Activated naive CD4-positive, alpha-beta T cell treated with anti-CD3 and anti-CD28 coated beads, Interleukin-2, amount 50 U/mL, for 24 hours (primary cell): ENCODE measurements around the gene PNPLA5.
"Not testable (repeated sequence)": the region's sequence is repeated elsewhere in the genome, so short reads cannot be mapped to it uniquely, and the experiment has no call there.

Source experiments
- H3K27ac Mint-ChIP-seq: one replicate; pipeline ENCODE4 v1.8.0; 2021; ENCODE audit warnings: mild to moderate bottlenecking, mixed read lengths
- H3K27me3 Mint-ChIP-seq: one replicate; pipeline ENCODE4 v1.8.0; 2021; ENCODE audit warnings: mixed read lengths
- H3K36me3 Mint-ChIP-seq: one replicate; pipeline ENCODE4 v1.8.0; 2021; ENCODE audit warnings: mixed read lengths
- H3K4me1 Mint-ChIP-seq: one replicate; pipeline ENCODE4 v1.8.0; 2021; ENCODE audit warnings: mixed read lengths
- H3K4me3 Mint-ChIP-seq: one replicate; pipeline ENCODE4 v1.8.0; 2021; ENCODE audit warnings: mild to moderate bottlenecking, mixed read lengths
- H3K9me3 Mint-ChIP-seq: one replicate; pipeline ENCODE4 v1.8.0; 2021; ENCODE audit warnings: mixed read lengths

The PNPLA5 gene

DNA sequence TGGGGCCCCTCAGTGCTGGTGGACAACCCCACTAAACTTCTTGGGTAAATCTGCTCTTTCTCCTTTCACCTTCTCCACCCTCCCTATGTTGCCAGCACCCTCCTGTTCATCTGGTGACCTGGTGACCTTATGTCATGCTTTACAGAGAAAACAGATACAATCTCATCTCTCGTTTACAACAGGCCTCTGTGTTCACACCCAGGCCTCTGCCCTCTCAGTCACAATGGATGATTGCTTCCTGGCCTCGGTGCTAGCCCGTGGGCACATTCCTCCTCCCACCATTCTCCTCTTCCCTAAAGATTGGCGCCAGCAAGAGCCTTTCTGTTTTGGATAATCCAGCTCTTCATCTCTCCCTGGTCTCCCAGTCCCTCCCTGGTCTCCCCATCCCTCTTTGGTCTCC is 19.5 kb upstream of the PNPLA5 start:
- H3K4me1 Mint-ChIP-seq = no peaks in the 10 kb centered on the region
- H3K9me3 Mint-ChIP-seq = no peaks in the 10 kb centered on the region
- H3K4me3 Mint-ChIP-seq = no peak overlapping the region
- no peak overlapping the region for H3K27ac Mint-ChIP-seq
- no peaks in the 10 kb centered on the region for H3K36me3 Mint-ChIP-seq
- peaks cover 1% of the 10 kb centered on the region for H3K27me3 Mint-ChIP-seq

DNA sequence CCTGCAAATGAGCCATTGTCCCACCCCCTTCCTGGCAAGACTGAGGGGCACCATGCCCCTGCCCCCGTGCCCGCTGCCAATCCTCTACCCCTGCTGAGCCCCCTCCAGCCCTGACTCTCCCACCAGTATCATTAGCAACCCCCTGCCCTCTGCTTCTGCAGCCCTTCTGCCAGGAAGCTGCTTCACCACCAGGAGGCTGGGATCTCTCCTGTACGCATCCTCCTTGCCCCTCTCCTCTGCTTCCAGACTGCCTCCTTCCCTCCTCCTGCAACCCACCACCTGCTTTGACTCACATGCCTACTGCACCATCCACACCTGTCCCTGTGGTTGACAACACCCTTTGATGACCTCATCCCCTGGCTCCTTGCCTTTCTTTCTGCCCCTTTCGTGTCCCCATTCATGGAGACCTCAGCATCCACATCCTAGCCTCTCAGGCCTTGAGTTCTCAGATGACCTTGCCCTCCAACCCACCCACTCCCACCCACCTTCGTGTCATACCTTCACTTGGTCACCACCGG is 18.4 kb upstream of the PNPLA5 start:
- Mint-ChIP-seq H3K4me1 (no peaks in the 10 kb centered on the region), H3K9me3 (no peaks in the 10 kb centered on the region), H3K4me3 (no peak overlapping the region), H3K27me3 (peaks cover 1% of the 10 kb centered on the region), H3K27ac (no peak overlapping the region), H3K36me3 (no peaks in the 10 kb centered on the region)

DNA sequence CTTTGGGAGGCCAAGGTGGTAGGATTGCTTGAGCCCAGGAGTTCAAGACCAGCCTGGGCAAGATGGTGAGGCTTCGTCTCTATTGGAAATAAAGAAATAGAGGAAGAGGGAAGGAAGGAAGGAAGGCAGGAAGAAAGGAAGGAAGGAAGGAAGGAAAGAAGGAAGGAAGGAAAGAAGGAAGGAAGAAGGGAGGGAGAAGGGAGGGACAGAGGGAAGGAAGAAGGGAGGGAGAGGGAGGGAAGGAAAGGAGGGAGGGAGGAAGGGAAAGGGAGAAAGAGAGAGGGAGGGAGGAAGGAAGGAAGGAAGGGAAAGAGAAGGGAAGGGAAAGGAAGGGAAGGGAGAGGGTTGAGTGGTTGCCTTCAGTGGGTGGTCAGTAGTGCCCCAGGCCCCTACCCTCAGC is 17.9 kb upstream of the PNPLA5 start:
- Mint-ChIP-seq H3K27me3 (peaks cover 1% of the 10 kb centered on the region), H3K4me1 (no peaks in the 10 kb centered on the region), H3K36me3 (no peaks in the 10 kb centered on the region), H3K9me3 (no peaks in the 10 kb centered on the region), H3K4me3 (no peak overlapping the region), H3K27ac (no peak overlapping the region)

DNA sequence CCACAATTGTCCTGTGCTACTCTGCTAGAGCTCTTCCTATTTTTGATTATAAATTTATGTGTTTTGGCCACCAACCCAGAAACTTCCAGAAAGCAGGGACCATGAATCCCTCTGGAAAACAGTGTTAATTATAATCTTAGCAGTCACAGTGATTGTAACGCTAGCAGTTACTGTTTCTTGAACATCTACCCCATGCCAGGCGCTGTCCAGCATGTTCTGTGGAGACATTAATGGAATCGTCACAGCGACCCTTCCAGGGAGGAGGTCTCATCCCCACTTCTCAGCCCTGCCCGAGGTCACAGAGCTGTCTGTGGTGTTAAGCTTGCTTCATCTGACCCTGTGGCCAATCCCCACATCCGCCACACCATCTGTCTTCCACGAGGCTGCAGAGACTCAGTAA is 13.9 kb upstream of the PNPLA5 start:
- Mint-ChIP-seq H3K9me3 (no peaks in the 10 kb centered on the region), H3K4me3 (no peak overlapping the region), H3K4me1 (no peaks in the 10 kb centered on the region), H3K27ac (no peak overlapping the region), H3K36me3 (no peaks in the 10 kb centered on the region), H3K27me3 (peaks cover 3% of the 10 kb centered on the region)

DNA sequence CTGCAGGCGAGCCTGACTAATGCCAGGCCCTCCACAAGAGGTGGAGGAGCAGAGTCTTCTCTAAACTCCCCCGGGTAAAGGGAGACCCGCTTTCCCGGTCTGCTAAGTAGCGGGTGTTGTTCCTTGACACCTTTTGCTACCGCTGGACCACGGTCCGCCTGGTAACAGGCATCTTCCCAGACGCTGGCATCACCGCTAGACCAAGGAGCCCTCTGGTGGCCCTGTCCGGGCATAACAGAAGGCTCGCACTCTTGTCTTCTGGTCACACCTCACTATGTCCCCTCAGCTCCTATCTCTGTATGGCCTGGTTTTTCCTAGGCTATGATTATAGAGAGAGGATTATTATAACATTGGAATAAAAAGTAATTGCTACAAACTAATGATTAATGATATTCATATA is 12.6 kb upstream of the PNPLA5 start:
- H3K9me3 Mint-ChIP-seq, H3K4me3 Mint-ChIP-seq, H3K27ac Mint-ChIP-seq, H3K4me1 Mint-ChIP-seq, H3K36me3 Mint-ChIP-seq, H3K27me3 Mint-ChIP-seq: not testable (repeated sequence)

DNA sequence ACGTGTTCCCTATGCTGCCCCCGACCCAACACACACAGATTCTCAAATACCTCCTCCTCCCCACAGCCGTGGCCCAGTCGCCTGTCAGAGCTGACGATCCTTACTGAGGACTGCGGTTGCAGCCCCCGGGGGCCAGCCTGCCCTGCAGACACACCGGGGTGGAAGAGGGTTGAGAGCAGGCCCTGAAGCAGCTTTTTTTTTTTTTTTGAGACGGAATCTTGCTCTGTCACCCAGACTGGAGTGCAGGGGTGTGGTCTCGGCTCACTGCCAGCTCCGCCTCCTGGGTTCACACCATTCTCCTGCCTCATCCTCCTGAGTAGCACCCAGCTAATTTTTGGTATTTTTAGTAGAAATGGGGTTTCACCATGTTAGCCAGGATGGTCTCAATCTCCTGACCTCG is 11.2 kb upstream of the PNPLA5 start:
- H3K27ac Mint-ChIP-seq, H3K27me3 Mint-ChIP-seq: not testable (repeated sequence)

DNA sequence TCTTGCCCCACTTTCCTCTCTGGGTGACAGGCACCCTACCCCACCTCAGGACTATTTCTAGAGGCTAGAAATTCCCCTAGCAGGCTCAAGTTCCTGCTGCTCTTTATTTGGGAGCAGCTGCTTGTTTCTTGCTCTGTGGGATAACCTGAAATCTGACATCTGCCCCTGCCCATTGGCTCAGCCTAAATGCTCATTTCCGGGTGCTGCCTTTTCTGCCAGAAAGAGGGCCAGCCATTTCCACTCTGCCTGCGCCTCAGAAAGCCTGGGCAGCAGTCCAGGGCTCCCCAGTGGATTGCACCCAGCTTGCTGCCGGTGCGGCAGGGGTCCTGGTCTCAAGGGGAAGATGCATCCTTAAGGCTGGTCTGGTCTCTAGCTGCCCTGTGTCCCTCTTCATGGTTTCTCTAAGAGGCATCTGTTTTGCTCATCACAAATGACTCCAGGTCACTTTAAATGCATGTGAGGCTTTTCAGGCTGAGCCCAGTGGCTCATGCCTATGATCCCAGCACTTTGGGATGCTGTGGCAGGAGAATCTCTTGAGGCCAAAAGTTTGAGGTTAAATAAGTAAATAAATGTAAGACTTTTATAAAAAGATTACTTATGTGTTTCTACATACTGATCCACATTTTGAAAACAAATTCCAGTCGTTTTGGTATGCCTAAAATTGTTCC is 10.3 kb upstream of the PNPLA5 start:
- Mint-ChIP-seq H3K36me3 (no peaks in the 10 kb centered on the region), H3K4me1 (no peaks in the 10 kb centered on the region), H3K27me3 (peaks cover 3% of the 10 kb centered on the region), H3K9me3 (no peaks in the 10 kb centered on the region), H3K4me3 (no peak overlapping the region), H3K27ac (no peak overlapping the region)

More for the DNA sequence above, 11.2 kb upstream of the PNPLA5 start:
- H3K4me1 Mint-ChIP-seq, H3K4me3 Mint-ChIP-seq, H3K9me3 Mint-ChIP-seq, H3K36me3 Mint-ChIP-seq: not testable (repeated sequence)

DNA sequence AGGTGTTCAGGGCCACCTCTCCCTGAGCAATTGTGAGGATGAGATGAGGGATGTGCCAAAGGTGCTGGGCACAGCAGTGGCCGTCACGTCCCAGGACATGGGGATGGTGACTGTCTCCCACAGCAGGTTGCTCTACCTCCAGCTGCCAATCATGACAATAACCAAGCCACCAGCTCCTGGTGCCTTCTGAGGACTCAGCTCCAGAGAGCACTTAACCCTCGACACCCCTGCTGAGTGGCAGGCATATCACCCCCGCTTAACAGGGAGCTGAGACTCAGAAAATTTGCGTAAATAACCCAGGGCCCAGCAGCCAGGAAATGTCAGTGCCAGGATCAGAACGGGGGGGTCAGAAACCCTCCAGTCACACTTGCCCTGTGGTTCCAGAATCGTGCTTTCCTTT is 8.4 kb upstream of the PNPLA5 start:
- H3K9me3 Mint-ChIP-seq = no peaks in the 10 kb centered on the region
- no peak overlapping the region for H3K27ac Mint-ChIP-seq
- no peaks in the 10 kb centered on the region for H3K36me3 Mint-ChIP-seq
- H3K27me3 Mint-ChIP-seq = peaks cover 3% of the 10 kb centered on the region
- H3K4me1 Mint-ChIP-seq = no peaks in the 10 kb centered on the region
- H3K4me3 Mint-ChIP-seq = no peak overlapping the region

DNA sequence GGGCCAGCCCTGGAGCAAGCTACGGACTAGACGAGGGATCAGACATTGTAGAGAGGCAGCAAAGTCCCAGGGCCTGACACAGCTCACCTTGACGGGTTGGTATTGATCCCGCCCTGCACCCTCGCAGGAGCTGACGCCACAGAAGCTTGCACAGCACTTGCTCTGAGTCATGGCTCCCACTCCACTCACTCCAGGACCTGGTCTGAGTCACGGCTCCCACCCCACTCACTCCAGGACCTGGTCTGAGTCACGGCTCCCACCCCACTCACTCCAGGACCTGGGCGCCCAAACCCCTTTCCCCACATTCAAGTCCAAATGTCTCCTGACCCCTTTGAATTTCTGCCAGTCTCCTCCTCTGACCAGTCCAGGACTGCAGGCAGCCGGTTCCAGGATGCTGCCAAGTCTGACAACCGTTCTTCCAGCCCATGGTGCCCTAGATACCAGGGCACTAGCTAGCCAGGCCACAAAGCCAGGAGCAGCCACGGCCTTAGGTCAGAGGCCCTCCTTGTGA is 6.0 kb upstream of the PNPLA5 start:
- no peaks in the 10 kb centered on the region for H3K36me3 Mint-ChIP-seq
- H3K4me3 Mint-ChIP-seq = no peak overlapping the region
- no peaks in the 10 kb centered on the region for H3K9me3 Mint-ChIP-seq
- peaks cover 6% of the 10 kb centered on the region for H3K27me3 Mint-ChIP-seq
- H3K27ac Mint-ChIP-seq = no peak overlapping the region
- H3K4me1 Mint-ChIP-seq = no peaks in the 10 kb centered on the region

DNA sequence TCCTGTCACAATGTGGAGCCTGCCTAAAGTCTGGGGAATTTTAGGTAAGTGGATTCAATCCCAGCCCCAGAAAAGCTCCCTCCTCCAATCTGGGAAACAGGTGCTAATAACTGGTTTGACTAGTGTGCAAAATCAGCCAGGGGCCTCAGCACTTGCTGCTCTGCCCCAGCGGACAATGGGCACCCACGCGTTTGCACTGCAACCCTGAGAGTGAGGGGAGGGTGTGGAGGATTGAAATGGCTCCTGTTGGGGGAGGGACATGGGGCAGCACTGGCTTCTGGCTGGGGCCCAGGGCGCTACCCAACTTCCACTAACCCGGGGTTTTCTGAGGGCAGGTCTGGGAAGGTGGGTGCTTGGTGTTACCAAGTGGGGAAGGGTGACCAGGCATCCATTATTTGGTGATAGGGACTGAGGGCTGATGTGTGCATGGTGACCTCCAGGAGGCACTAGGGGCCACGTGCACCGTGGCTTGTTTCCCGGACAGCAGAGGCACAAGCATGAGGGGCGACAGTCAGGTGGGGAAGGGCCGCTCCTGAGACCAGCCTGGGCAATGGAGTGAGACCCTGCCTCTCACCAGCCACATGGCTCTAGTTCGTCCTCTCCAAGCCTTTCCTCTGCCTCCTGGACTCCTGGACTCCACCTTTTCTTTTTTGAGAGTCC is 4.3 kb upstream of the PNPLA5 start:
- Mint-ChIP-seq H3K27me3 (peaks cover 10% of the 10 kb centered on the region), H3K36me3 (no peaks in the 10 kb centered on the region), H3K9me3 (no peaks in the 10 kb centered on the region), H3K4me3 (no peak overlapping the region), H3K27ac (no peak overlapping the region), H3K4me1 (no peaks in the 10 kb centered on the region)

DNA sequence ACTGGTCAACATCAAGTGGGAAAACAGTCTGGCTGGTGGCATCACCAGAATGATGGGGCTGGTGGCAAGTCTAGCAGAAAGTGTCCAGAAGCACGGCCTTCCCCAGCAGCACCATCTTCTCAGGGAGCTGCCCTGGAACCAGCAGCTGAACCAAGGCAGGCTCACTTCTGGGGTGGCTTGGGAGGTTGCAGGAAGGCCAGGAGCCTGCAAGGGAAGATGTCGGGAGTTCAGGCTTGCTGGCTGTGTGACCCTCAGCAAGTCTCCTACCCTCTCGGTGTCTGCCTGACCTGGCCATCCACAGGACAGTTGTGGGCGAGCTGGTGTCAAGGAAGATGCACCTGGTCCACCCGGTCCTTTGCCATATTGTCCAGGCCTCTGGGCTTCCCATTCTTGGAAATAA is 2.3 kb upstream of the PNPLA5 start:
- no peak overlapping the region for H3K4me3 Mint-ChIP-seq
- H3K27me3 Mint-ChIP-seq = peaks cover 18% of the 10 kb centered on the region
- H3K36me3 Mint-ChIP-seq = no peaks in the 10 kb centered on the region
- H3K27ac Mint-ChIP-seq = no peak overlapping the region
- no peaks in the 10 kb centered on the region for H3K9me3 Mint-ChIP-seq
- H3K4me1 Mint-ChIP-seq = no peaks in the 10 kb centered on the region

DNA sequence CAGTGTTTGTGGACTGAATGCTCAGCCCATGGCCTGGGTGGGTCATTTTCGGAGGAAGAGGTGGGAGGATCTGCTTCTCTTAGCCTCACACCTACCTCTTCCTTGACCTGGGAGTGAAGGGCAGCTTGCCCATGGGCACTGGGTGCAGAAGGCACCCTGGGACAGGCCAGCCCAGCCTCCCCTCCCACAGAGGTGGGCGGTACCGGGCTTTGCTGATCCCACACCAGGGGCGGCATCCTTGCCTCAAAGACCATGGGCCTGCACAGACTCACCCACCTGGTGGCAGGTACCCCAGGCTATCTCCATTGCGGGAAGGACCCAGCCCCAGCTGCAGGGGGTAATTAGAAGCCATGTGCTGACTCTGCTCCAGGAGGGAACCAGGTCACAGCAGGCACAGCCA is 1.5 kb upstream of the PNPLA5 start:
- peaks cover 20% of the 10 kb centered on the region for H3K27me3 Mint-ChIP-seq
- H3K36me3 Mint-ChIP-seq = no peaks in the 10 kb centered on the region
- no peak overlapping the region for H3K27ac Mint-ChIP-seq
- no peaks in the 10 kb centered on the region for H3K9me3 Mint-ChIP-seq
- H3K4me1 Mint-ChIP-seq = no peaks in the 10 kb centered on the region
- no peak overlapping the region for H3K4me3 Mint-ChIP-seq

DNA sequence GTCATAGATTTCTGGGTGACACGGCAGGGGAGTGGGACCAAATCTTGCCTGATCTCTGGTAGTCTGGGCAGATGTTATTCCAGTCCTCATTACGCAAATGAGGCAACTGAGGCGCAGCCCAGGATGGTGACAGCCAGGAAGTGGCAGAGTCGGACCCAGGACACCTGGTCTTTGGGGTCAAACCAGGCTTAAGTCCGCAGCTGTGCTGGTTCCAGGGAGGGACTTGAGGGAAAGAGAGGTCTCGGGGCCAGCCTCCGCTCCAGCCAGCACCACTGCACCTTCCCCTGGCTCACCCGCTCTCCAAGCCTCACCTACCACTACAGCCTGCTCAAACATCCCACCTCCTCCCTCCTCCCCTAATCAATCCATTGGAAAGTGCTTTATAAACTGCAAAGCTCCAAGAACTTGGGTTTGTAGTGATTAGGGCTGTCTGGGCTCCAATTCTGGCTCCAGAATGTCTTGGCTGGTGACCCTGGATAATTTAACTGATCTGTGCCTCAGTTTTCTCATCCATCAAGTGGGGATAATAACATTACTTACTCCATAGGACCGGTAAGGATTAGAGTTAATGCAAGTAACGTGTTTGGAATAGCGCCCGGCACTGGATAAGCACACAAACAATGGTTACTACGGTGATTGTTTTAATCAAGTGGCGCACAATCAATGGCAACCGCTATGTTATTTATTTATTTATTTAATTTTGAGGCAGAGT is 526 bp upstream of the PNPLA5 start:
- Mint-ChIP-seq H3K4me1 (no peaks in the 10 kb centered on the region), H3K9me3 (no peaks in the 10 kb centered on the region), H3K4me3 (no peak overlapping the region), H3K36me3 (no peaks in the 10 kb centered on the region), H3K27ac (no peak overlapping the region), H3K27me3 (peaks cover 22% of the 10 kb centered on the region)

DNA sequence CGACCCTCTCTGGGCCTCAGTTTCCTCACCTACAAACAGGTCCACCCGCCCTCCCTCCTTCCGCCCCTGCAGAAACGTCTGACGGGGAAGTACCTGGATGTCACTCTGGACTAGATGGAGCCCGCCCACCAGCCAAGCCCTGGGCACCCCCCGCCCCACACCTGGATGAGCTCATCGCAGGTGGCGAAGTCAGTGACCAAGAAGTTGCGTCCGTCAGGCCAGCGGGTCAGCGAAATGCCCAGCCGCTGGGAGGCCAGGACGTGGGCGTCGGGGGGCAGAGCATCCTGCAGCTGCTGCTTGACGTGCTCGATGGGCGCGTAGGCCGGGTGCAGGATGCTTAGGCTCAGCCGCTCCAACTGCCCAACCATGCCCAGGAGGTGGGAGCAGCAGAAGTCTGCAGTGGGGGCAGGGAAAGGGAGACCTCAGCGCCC is 897 bp downstream of the PNPLA5 start:
- H3K4me1 Mint-ChIP-seq = no peaks in the 10 kb centered on the region
- H3K36me3 Mint-ChIP-seq = no peaks in the 10 kb centered on the region
- no peaks in the 10 kb centered on the region for H3K9me3 Mint-ChIP-seq
- H3K27ac Mint-ChIP-seq = no peak overlapping the region
- H3K4me3 Mint-ChIP-seq = no peak overlapping the region
- H3K27me3 Mint-ChIP-seq = peaks cover 25% of the 10 kb centered on the region

DNA sequence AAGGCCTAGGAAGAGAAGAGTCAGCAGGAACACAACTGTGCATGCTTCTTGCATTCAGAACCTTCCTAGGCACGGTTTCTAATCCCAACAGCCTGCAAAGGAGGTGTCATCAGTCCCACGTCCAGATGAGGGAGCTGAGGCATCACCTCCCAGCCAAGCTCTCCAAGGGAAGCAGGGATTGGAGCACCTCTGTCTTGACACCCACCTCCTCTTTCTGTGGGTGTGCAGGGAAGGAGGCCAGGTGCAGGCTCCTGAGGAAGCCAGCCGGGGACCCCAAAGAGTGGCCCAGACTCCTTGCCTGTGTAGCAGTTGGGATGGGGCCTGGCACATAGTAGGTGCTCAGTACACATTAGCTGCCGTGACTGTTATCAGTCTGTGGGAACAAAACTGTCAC is 2.0 kb downstream of the PNPLA5 start:
- no peak overlapping the region for H3K4me3 Mint-ChIP-seq
- H3K9me3 Mint-ChIP-seq = no peaks in the 10 kb centered on the region
- H3K27ac Mint-ChIP-seq = no peak overlapping the region
- H3K27me3 Mint-ChIP-seq = peaks cover 29% of the 10 kb centered on the region
- no peaks in the 10 kb centered on the region for H3K4me1 Mint-ChIP-seq
- H3K36me3 Mint-ChIP-seq = no peaks in the 10 kb centered on the region

DNA sequence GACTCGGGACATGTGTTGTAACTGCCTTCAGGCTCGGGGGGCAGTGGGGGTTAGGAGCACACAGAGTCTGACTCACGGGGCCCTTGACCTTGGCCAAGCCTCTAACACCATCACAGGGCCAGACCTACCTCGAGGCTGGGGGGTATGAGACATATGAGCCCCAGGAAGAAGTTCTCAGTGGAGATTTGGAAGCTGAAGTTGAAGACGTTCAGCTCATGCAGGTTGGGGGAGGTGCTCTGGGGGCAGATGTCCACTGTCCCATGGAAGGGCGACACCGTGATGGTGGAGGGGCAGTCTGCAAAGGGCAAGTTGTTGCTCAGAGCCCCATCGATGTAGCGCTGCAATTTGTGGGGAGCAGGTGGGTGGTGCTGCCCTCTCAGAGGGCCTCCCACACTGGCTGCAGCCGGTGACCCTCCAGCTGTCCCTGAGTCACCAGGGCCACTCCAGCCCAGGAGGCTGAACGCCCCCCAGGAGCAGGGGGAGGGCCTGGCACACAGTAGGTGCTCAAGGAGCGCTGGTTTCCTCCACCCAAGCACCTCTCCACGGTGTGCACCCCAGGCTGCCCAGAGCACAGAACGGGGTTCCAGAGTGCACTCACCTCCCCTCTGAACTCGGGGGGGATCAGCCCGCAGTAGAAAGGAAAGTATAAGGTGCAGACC is 2.5 kb downstream of the PNPLA5 start:
- Mint-ChIP-seq H3K36me3 (no peaks in the 10 kb centered on the region), H3K27ac (no peak overlapping the region), H3K4me1 (no peaks in the 10 kb centered on the region), H3K9me3 (no peaks in the 10 kb centered on the region), H3K27me3 (peaks cover 29% of the 10 kb centered on the region), H3K4me3 (no peak overlapping the region)
